ENCODE results near the gene STX8.
"Not testable (repeated sequence)": the region's sequence is repeated elsewhere in the genome, so short reads cannot be mapped to it uniquely, and the experiment has no call there.

Gene STX8

GRCh38 chr17:9266031-9266680 is 309.5 kb downstream of the STX8 start:
- DNase-seq (ENCODE audit: low read depth in 2 of 2): no peak

- DNase-seq (ENCODE audit: low read depth in 2 of 2): no peak
Observed at GRCh38 chr17:9261081-9262012, 314.3 kb downstream of the STX8 start.

GRCh38 chr17:9259419-9259818 is 316.2 kb downstream of the STX8 start:
- DNase-seq (ENCODE audit: low read depth in 2 of 2): no peak

- no peak for DNase-seq (ENCODE audit: low read depth in 2 of 2)
Observed at GRCh38 chr17:9258115-9259015, 317.3 kb downstream of the STX8 start.

- not testable (repeated sequence) for DNase-seq (ENCODE audit: low read depth in 2 of 2)
Observed at GRCh38 chr17:9257630-9257965, 318.0 kb downstream of the STX8 start.

GRCh38 chr17:9256751-9257629 is 318.6 kb downstream of the STX8 start:
- no peak for DNase-seq (ENCODE audit: low read depth in 2 of 2)

GRCh38 chr17:9256361-9256750 is 319.3 kb downstream of the STX8 start:
- DNase-seq (ENCODE audit: low read depth in 2 of 2): no peak

GRCh38 chr17:9255833-9256232 is 319.8 kb downstream of the STX8 start:
- DNase-seq (ENCODE audit: low read depth in 2 of 2): no peak

GRCh38 chr17:9254841-9255240 is 320.8 kb downstream of the STX8 start:
- no peak for DNase-seq (ENCODE audit: low read depth in 2 of 2)

GRCh38 chr17:9253308-9253707 is 322.3 kb downstream of the STX8 start:
- no peak for DNase-seq (ENCODE audit: low read depth in 2 of 2)

- DNase-seq (ENCODE audit: low read depth in 2 of 2): no peak
Observed at GRCh38 chr17:9251273-9251672, 324.3 kb downstream of the STX8 start.

GRCh38 chr17:9249245-9249953 is 326.2 kb downstream of the STX8 start:
- no peak for DNase-seq (ENCODE audit: low read depth in 2 of 2)

- no peak for DNase-seq (ENCODE audit: low read depth in 2 of 2)
Observed at GRCh38 chr17:9247401-9247938, 328.1 kb downstream of the STX8 start.

GRCh38 chr17:9244066-9245052 is 331.3 kb downstream of the STX8 start:
- no peak for DNase-seq (ENCODE audit: low read depth in 2 of 2)

GRCh38 chr17:9242983-9243382 is 332.6 kb downstream of the STX8 start:
- no peak for DNase-seq (ENCODE audit: low read depth in 2 of 2)

- no peak for DNase-seq (ENCODE audit: low read depth in 2 of 2)
Observed at GRCh38 chr17:9242497-9242881, 333.1 kb downstream of the STX8 start.

- DNase-seq (ENCODE audit: low read depth in 2 of 2): no peak
Observed at GRCh38 chr17:9241774-9242496, 333.7 kb downstream of the STX8 start.

GRCh38 chr17:9241371-9241712 is 334.3 kb downstream of the STX8 start:
- no peak for DNase-seq (ENCODE audit: low read depth in 2 of 2)

Measured in stimulated activated CD8-positive, alpha-beta memory T cell treated with anti-CD3 and anti-CD28 coated beads, Interleukin-2, amount 100 ng/mL, for 1 hour (primary cell).